ENCODE data around the gene ADGRG7.

ADGRG7 gene

GRCh38 chr3:100600181-100601042 is 9.0 kb upstream of the ADGRG7 start:
- DNase-seq: peak in 1 of 2 experiments; percentile 20

- no peak for DNase-seq
Measured at GRCh38 chr3:100602506-100603444, 6.6 kb upstream of the ADGRG7 start.

GRCh38 chr3:100603469-100603868 is 5.9 kb upstream of the ADGRG7 start:
- DNase-seq: no peak

- DNase-seq: no peak
Measured at GRCh38 chr3:100605358-100605757, 4.0 kb upstream of the ADGRG7 start.

- no peak for DNase-seq
Measured at GRCh38 chr3:100606894-100607512, 2.4 kb upstream of the ADGRG7 start.

GRCh38 chr3:100609963-100610362 is 562 bp downstream of the ADGRG7 start:
- DNase-seq: no peak

GRCh38 chr3:100611221-100611620 is 1.8 kb downstream of the ADGRG7 start:
- no peak for DNase-seq

- DNase-seq: no peak
Measured at GRCh38 chr3:100613721-100614390, 4.5 kb downstream of the ADGRG7 start.

- no peak for DNase-seq
Measured at GRCh38 chr3:100614941-100615340, 5.5 kb downstream of the ADGRG7 start.

- no peak for DNase-seq
Measured at GRCh38 chr3:100615684-100616083, 6.3 kb downstream of the ADGRG7 start.

- no peak for DNase-seq
Measured at GRCh38 chr3:100621251-100621650, 11.8 kb downstream of the ADGRG7 start.

GRCh38 chr3:100627491-100627890 is 18.1 kb downstream of the ADGRG7 start:
- DNase-seq: no peak

- no peak for DNase-seq
Measured at GRCh38 chr3:100629421-100630127, 20.2 kb downstream of the ADGRG7 start.

- DNase-seq: no peak
Measured at GRCh38 chr3:100630664-100631063, 21.3 kb downstream of the ADGRG7 start.

GRCh38 chr3:100631236-100631635 is 21.8 kb downstream of the ADGRG7 start:
- no peak for DNase-seq

- no peak for DNase-seq
Measured at GRCh38 chr3:100634493-100635272, 25.3 kb downstream of the ADGRG7 start.

GRCh38 chr3:100635273-100635701 is 25.9 kb downstream of the ADGRG7 start:
- no peak for DNase-seq

GRCh38 chr3:100637197-100637631 is 27.8 kb downstream of the ADGRG7 start:
- no peak for DNase-seq

- DNase-seq: no peak
Measured at GRCh38 chr3:100640633-100641032, 31.2 kb downstream of the ADGRG7 start.

- no peak for DNase-seq
Measured at GRCh38 chr3:100641471-100642032, 32.2 kb downstream of the ADGRG7 start.

GRCh38 chr3:100645913-100646312 is 36.5 kb downstream of the ADGRG7 start:
- DNase-seq: no peak
